Activated effector memory CD4-positive, alpha-beta T cell treated with Interleukin-2 at 50 U/mL for 16 hours (primary cell): ENCODE data around the gene HOXC9.

Experiments
- DNase-seq: peaks from one replicate; pipeline ENCODE4 v3.0.0-alpha.2; 2020

The HOXC9 gene

GRCh38 chr12:54000116-54001114, at the start of gene HOXC9:
Gene HOXC9, plus strand, starts transcription at chr12:54000161. Its CDS starts 28 bp downstream, at chr12:54000189.
- no peak for DNase-seq

- no peak for DNase-seq
Observed at GRCh38 chr12:53950437-53950773, 49.6 kb upstream of the HOXC9 start.

GRCh38 chr12:53950789-53951576, 49.0 kb upstream of the HOXC9 start:
- no peak for DNase-seq

GRCh38 chr12:53951577-53952334, 48.2 kb upstream of the HOXC9 start:
- no peak for DNase-seq

- DNase-seq, result no peak
Observed at GRCh38 chr12:53952335-53952694, 47.6 kb upstream of the HOXC9 start.

- DNase-seq, result no peak
Observed at GRCh38 chr12:53952871-53953734, 46.9 kb upstream of the HOXC9 start.

- DNase-seq, result no peak
Observed at GRCh38 chr12:53953831-53954693, 45.9 kb upstream of the HOXC9 start.

GRCh38 chr12:53954694-53955035, 45.3 kb upstream of the HOXC9 start, which contains the start of gene HOXC12:
Gene HOXC12, plus strand, starts transcription at chr12:53954903. Its CDS starts 27 bp downstream, at chr12:53954930.
- no peak for DNase-seq

GRCh38 chr12:53955036-53955775, 44.8 kb upstream of the HOXC9 start:
- DNase-seq, result no peak

- DNase-seq, result no peak
Observed at GRCh38 chr12:53955776-53956250, 44.1 kb upstream of the HOXC9 start.

GRCh38 chr12:53956251-53956887, 43.6 kb upstream of the HOXC9 start:
- DNase-seq, result no peak

GRCh38 chr12:53956914-53957536, 42.9 kb upstream of the HOXC9 start:
- no peak for DNase-seq

- DNase-seq, result no peak
Observed at GRCh38 chr12:53958128-53958527, 41.8 kb upstream of the HOXC9 start.

GRCh38 chr12:53959314-53959713, 40.6 kb upstream of the HOXC9 start:
- DNase-seq, result no peak

- DNase-seq, result no peak
Observed at GRCh38 chr12:53960187-53961024, 39.6 kb upstream of the HOXC9 start.

GRCh38 chr12:53961025-53961761, 38.8 kb upstream of the HOXC9 start:
- no peak for DNase-seq

GRCh38 chr12:53963005-53963404, 37.0 kb upstream of the HOXC9 start:
- no peak for DNase-seq
